Thoracic aorta (tissue), 2 donors: ENCODE data around the gene MOB3C. TPM values are rescaled to one million over a fixed set of nuclear protein-coding genes. Genes with fewer than 3 reads are reported as not detected.

Source experiments
- ATAC-seq: fragments of 150-250 bp; one replicate; pipeline ENCODE4 v1.8.0; 2017; ENCODE audit warnings: low read depth; ENCODE audit not compliant: insufficient number of reproducible peaks, low FRiP score
- DNase-seq: peaks from one replicate; pipeline ENCODE4 v3.0.0-alpha.2; 2020; ENCODE audit warnings: low spot score
- H3K27ac ChIP-seq, 2 donors: fragments of 200-600 bp; sonication (generic); 1 replicate in 1 of 2; 2 replicates in 1 of 2; pipeline ENCODE4 v1.5.1; 2016; ENCODE audit warnings: mild to moderate bottlenecking in 2 of 2, moderate library complexity in 2 of 2
- H3K27me3 ChIP-seq: fragments of 200-600 bp; sonication (generic); replicated peaks from 2 replicates; pipeline ENCODE4 v1.6.0; 2016; ENCODE audit warnings: mild to moderate bottlenecking; ENCODE audit not compliant: insufficient read depth
- H3K36me3 ChIP-seq: fragments of 200-600 bp; sonication (generic); one replicate; pipeline ENCODE4 v1.5.1; 2016
- H3K4me1 ChIP-seq, 2 donors: fragments of 200-600 bp; sonication (generic); 1 replicate in 1 of 2; 2 replicates in 1 of 2; pipeline versions ENCODE4 v1.5.1 to v1.6.0; 2016; ENCODE audit warnings: low read depth in 2 of 2, mild to moderate bottlenecking in 1 of 2; ENCODE audit not compliant: control insufficient read depth in 1 of 2
- H3K4me3 ChIP-seq: fragments of 200-600 bp; sonication (generic); 2 replicates; pipeline ENCODE4 v1.5.1; 2016; ENCODE audit warnings: mild to moderate bottlenecking
- H3K9me3 ChIP-seq: fragments of 200-600 bp; sonication (generic); 2 replicates; pipeline ENCODE4 v1.5.1; 2016
- CTCF ChIP-seq: fragments of 200-600 bp; sonication (generic); IDR thresholded peaks from one replicate; pipeline ENCODE4 v1.5.1; 2019; ENCODE audit warnings: antibody characterized with exemption
- total RNA-seq, 2 donors: library from RNA; depleted of rRNA; stranded (reverse); fragments of >200 nt; gene quantifications; one replicate each; pipeline versions ENCODE4 v1.1.0 to v1.2.3, GENCODE V29; 2016

MOB3C gene
- total RNA-seq, 2 donors from 2014 or later = 29.5 to 42.3 TPM

- no peak overlapping the region for H3K4me3 ChIP-seq
- peaks cover 5 to 9% of the 10 kb centered on the region in 2 donors for H3K4me1 ChIP-seq
- no peak for TF ChIP-seq CTCF
- ATAC-seq (no peak), DNase-seq (no peak)
- H3K27me3 ChIP-seq = no peaks in the 10 kb centered on the region
- H3K27ac ChIP-seq = no peak overlapping the region
- H3K9me3 ChIP-seq = no peaks in the 10 kb centered on the region
- H3K36me3 ChIP-seq = peaks cover 9% of the 10 kb centered on the region
These were observed 29.7 kb upstream of the MOB3C start for GRCh38 chr1:46646331-46646730.

DNA sequence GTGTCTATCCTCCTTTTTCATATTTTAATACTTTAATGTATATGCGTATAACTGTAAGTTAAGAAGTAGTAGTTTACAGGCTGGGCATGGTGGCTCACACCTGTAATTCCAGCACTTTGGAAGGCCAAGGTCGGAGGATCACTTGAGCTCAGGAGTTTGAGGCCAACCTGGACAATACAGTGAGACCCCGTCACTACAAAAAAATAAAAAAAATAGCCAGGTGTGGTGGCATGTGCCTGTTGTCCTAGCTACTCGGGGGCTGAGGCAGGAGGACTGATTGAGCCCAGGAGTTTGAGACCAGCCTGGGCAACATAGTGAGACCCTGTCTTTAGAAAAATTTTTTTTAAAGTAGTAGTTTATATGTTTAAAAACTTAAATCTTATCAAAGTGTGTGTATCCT, 29.2 kb upstream of the MOB3C start:
- H3K36me3 ChIP-seq = peaks cover 9% of the 10 kb centered on the region
- DNase-seq (no peak), ATAC-seq (no peak)
- no peaks in the 10 kb centered on the region for H3K27me3 ChIP-seq
- H3K9me3 ChIP-seq = no peaks in the 10 kb centered on the region
- no peak overlapping the region for H3K27ac ChIP-seq
- peaks cover 5 to 9% of the 10 kb centered on the region in 2 donors for H3K4me1 ChIP-seq
- no peak for TF ChIP-seq CTCF
- H3K4me3 ChIP-seq = no peak overlapping the region

- Histone ChIP-seq H3K4me1 (peaks cover 5 to 18% of the 10 kb centered on the region in 2 donors), H3K27ac (peak overlapping the region; percentile 3 to 19), H3K4me3 (no peak overlapping the region), H3K27me3 (no peaks in the 10 kb centered on the region), H3K9me3 (no peaks in the 10 kb centered on the region), H3K36me3 (peaks cover 4% of the 10 kb centered on the region)
- no peak for ATAC-seq
- DNase-seq = no peak
- no peak for TF ChIP-seq CTCF
These were observed 26.8 kb upstream of the MOB3C start for GRCh38 chr1:46643368-46643775.

DNA sequence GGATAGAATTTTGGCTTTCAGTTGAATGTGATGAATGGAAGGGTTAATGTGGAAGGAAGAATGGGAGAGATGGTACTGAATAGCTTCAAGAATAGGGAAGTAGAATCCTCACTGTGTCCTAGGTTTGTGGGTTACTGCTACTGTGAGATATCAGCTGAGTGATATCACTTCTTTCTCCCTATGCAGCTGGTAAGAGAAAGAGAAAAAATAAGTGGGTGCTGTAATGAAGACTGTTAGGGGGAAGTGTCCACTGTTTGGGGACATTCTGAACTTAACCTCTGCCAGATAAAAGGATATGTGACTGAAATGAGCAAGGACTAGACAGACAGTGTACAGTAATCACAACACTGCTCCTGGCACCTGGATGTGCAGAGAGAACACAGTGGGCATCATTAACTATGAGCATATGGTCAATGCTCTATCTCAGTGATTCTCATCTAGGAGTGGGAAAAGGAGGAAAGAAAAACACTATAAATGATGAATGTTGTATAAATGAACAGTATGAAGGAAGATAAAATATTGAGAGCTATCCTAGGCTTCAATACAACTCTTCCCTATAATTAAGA, 25.6 kb upstream of the MOB3C start:
- Histone ChIP-seq H3K4me3 (no peak overlapping the region), H3K9me3 (no peaks in the 10 kb centered on the region), H3K36me3 (peaks cover 4% of the 10 kb centered on the region), H3K4me1 (peaks cover 10 to 29% of the 10 kb centered on the region in 2 donors), H3K27ac (no peak overlapping the region), H3K27me3 (no peaks in the 10 kb centered on the region)
- DNase-seq (no peak), ATAC-seq (no peak)
- no peak for TF ChIP-seq CTCF

DNA sequence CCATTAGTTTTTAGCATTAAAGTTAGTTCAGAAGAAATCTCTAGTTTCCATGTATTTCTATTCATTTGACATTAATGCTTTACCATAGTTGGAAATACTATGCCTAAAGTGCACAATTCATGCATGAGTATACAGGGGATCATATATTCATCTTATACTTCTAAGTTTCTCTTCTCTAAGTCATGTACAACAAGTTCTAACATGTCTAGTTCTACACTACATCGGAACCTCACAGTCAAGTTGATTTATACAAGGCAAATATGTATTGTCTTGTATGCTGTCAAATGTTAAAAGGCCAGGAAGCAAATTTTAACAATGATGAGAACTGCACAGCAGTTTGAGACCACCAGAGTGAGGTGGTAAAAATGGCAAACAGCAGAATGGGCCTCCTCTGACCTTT, 22.9 kb upstream of the MOB3C start:
- DNase-seq (no peak), ATAC-seq (no peak)
- Histone ChIP-seq H3K4me1 (peaks cover 10 to 39% of the 10 kb centered on the region in 2 donors), H3K27me3 (no peaks in the 10 kb centered on the region), H3K27ac (no peak overlapping the region), H3K4me3 (no peak overlapping the region), H3K9me3 (no peaks in the 10 kb centered on the region), H3K36me3 (peaks cover 11% of the 10 kb centered on the region)
- TF ChIP-seq CTCF = no peak
